HepG2 (cell line): ENCODE measurements around the gene HEXIM1. TPM values are rescaled to one million over a fixed set of nuclear protein-coding genes. Genes with fewer than 3 reads are reported as not detected.

ENCODE experiments used
- HMG20B ChIP-seq: conservative IDR thresholded peaks from 2 replicates; pipeline ENCODE4 v1.6.1; 2016; ENCODE audit warnings: missing genetic modification reagents, missing compliant biosample characterization
- HOMEZ ChIP-seq: IDR thresholded peaks from 2 replicates; pipeline ENCODE4 v1.6.1; 2016; ENCODE audit warnings: low read depth
- IKZF4 ChIP-seq: sonication (generic); formaldehyde crosslinking; IDR thresholded peaks from 2 replicates; pipeline ENCODE4 v1.5.1; 2020; ENCODE audit warnings: borderline replicate concordance, mild to moderate bottlenecking, low read depth, missing genetic modification reagents; ENCODE audit errors: not compliant biosample characterization
- KAT8 ChIP-seq: IDR thresholded peaks from 2 replicates; pipeline ENCODE4 v1.6.1; 2016; ENCODE audit warnings: missing genetic modification reagents, missing compliant biosample characterization
- KLF16 ChIP-seq, 2 experiments: sonication (generic) in 1 of 2; formaldehyde crosslinking in 1 of 2; IDR thresholded peaks; 2 replicates each; pipeline versions ENCODE4 v1.6.1 to v1.8.0; 2016 to 2023; ENCODE audit warnings: missing genetic modification reagents in 2 of 2, missing compliant biosample characterization in 1 of 2
- MED8 ChIP-seq: sonication (generic); formaldehyde crosslinking; IDR thresholded peaks from 2 replicates; pipeline ENCODE4 v1.8.1; 2023; ENCODE audit warnings: mild to moderate bottlenecking, missing genetic modification reagents; ENCODE audit not compliant: insufficient replicate concordance
- NFIC ChIP-seq: IDR thresholded peaks from 2 replicates; pipeline ENCODE4 v1.6.1; 2012; ENCODE audit warnings: mild to moderate bottlenecking, low read length, inconsistent platforms
- PHF20 ChIP-seq: sonication (generic); formaldehyde crosslinking; IDR thresholded peaks from 2 replicates; pipeline ENCODE4 v1.5.0; 2020; ENCODE audit warnings: mild to moderate bottlenecking, missing genetic modification reagents
- PRMT3 ChIP-seq: sonication (generic); formaldehyde crosslinking; IDR thresholded peaks from 2 replicates; pipeline ENCODE4 v1.8.1; 2022; ENCODE audit warnings: low read depth, mild to moderate bottlenecking, moderate library complexity, missing genetic modification reagents, borderline replicate concordance
- RARA ChIP-seq: IDR thresholded peaks from 2 replicates; pipeline ENCODE4 v1.6.1; 2016; ENCODE audit warnings: missing genetic modification reagents, missing compliant biosample characterization
- SNAPC5 ChIP-seq: sonication (generic); formaldehyde crosslinking; IDR thresholded peaks from 2 replicates; pipeline ENCODE4 v1.8.1; 2023; ENCODE audit warnings: mild to moderate bottlenecking, missing genetic modification reagents, borderline replicate concordance
- SOX6 ChIP-seq, 2 experiments: fragments of 450-650 bp in 1 of 2; sonication (generic) in 1 of 2; formaldehyde crosslinking in 1 of 2; IDR thresholded peaks; 2 replicates each; pipeline versions ENCODE4 v1.4.0 to v1.6.1; 2017 to 2020; ENCODE audit warnings: antibody characterized with exemption in 1 of 2, mild to moderate bottlenecking in 1 of 2, missing genetic modification reagents in 1 of 2
- SP5 ChIP-seq: IDR thresholded peaks from 2 replicates; pipeline ENCODE4 v1.6.1; 2016; ENCODE audit warnings: low read depth, borderline replicate concordance
- TP53 ChIP-seq: sonication (generic); formaldehyde crosslinking; conservative IDR thresholded peaks from 2 replicates; pipeline ENCODE4 v1.4.0; 2020; ENCODE audit warnings: missing genetic modification reagents
- ZBTB21 ChIP-seq: sonication (generic); formaldehyde crosslinking; IDR thresholded peaks from 2 replicates; pipeline ENCODE4 v1.4.0; 2020; ENCODE audit warnings: missing genetic modification reagents
- ZC3H13 ChIP-seq: sonication (generic); formaldehyde crosslinking; IDR thresholded peaks from 2 replicates; pipeline ENCODE4 v1.8.1; 2023; ENCODE audit warnings: mild to moderate bottlenecking, missing genetic modification reagents, moderate library complexity
- ZNF121 ChIP-seq: sonication (generic); formaldehyde crosslinking; IDR thresholded peaks from 2 replicates; pipeline ENCODE4 v1.5.0; 2020; ENCODE audit warnings: mild to moderate bottlenecking, missing genetic modification reagents
- ZNF558 ChIP-seq: sonication (generic); formaldehyde crosslinking; IDR thresholded peaks from 2 replicates; pipeline ENCODE4 v1.9.0; 2022; ENCODE audit warnings: mild to moderate bottlenecking, missing genetic modification reagents, borderline replicate concordance
- ZNF572 ChIP-seq: sonication (generic); formaldehyde crosslinking; IDR thresholded peaks from 2 replicates; pipeline ENCODE4 v1.5.1; 2020; ENCODE audit warnings: mild to moderate bottlenecking, missing genetic modification reagents
- ZNF768 ChIP-seq: sonication (generic); formaldehyde crosslinking; IDR thresholded peaks from 2 replicates; pipeline ENCODE4 v1.4.0; 2020; ENCODE audit warnings: missing genetic modification reagents
- ZNF878 ChIP-seq: sonication (generic); formaldehyde crosslinking; IDR thresholded peaks from 2 replicates; pipeline ENCODE4 v1.8.1; 2023; ENCODE audit warnings: mild to moderate bottlenecking, missing genetic modification reagents, moderate library complexity
- polyA plus RNA-seq, 8 experiments: library from polyadenylated mRNA; depleted of rRNA in 3 of 8; stranded (reverse) in 7 of 8; unstranded in 1 of 8; fragments of >200 nt; fragmentation: Illumina TruSeq in 4 of 8; extraction: Trizol in 4 of 8; gene quantifications; 2 replicates each; pipeline versions ENCODE4 v1.2.1 to v1.2.3, GENCODE V29; 2011 to 2016; ENCODE audit warnings: low read depth in 4 of 8, missing spikeins in 1 of 8, mixed read lengths in 1 of 8; ENCODE audit not compliant: insufficient read depth in 1 of 8
- total RNA-seq, 5 experiments: library from RNA; depleted of rRNA; stranded (reverse); fragments of >200 nt; fragmentation: Illumina TruSeq; extraction: Trizol; gene quantifications; 2 replicates each; pipeline ENCODE4 v1.2.3, GENCODE V29; 2016; ENCODE audit warnings: low read depth in 1 of 5
- TF ChIP-seq, protein P1 (sequence below): sonication (generic); formaldehyde crosslinking; IDR thresholded peaks from 2 replicates; pipeline ENCODE4 v1.8.1; 2023; ENCODE audit warnings: mild to moderate bottlenecking, moderate library complexity, missing genetic modification reagents
- TF ChIP-seq, protein P2 (sequence below): sonication (generic); formaldehyde crosslinking; IDR thresholded peaks from 2 replicates; pipeline ENCODE4 v1.4.0; 2020; ENCODE audit warnings: mild to moderate bottlenecking, missing genetic modification reagents, borderline replicate concordance

HEXIM1 gene
- total and polyA plus RNA-seq, 2 of the 13 experiments (the other 11 are each of a cell fraction or from before 2014, with no cell fraction given) = 10.5 to 16.6 TPM

DNA sequence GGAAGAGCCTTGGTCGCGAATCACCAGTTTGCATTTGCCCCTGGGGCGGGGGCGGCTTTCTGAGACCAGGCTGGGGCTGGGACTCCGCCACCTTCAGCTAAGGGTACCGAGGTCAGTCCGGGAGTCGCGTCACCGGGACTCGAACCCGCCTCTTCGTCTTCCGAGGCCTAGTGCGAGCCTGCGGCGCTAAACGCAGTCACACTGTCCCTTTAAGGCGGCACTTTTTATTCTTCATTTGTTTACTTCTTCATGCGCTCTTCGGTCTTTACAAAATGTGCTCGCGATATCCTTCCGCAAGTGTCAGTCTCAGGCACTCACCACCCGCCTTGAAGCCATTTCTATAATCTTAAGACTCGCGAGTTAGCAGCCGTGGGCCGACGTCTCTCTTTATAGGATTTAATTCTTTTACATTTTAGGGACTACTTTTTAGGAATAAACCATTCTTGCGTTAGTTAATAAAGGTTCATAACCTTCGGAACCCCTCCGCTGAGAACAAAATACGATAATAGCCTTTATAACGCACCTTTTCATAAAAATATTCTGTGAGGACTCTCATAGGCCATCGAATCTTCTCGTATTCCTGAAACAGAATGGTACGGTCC is 593 bp upstream of the HEXIM1 start (continued):
- TF ChIP-seq SOX6 (IDR thresholded peaks at IDR 0.05) (no peak), SOX6 (CRISPR knock-in tag; IDR thresholded peaks at IDR 0.05) (no peak), HOMEZ (no peak), PRMT3 (CRISPR knock-in tag) (no peak), ZC3H13 (no peak; the same call in 1 of the 2 replicates), PHF20 (no peak), TP53 (no peak), ZNF572 (CRISPR knock-in tag) (no peak), NFIC (peak; percentile 88), KAT8 (CRISPR knock-in tag) (peak; percentile 76), ZBTB21 (CRISPR knock-in tag) (no peak; the same call in 1 of the 2 replicates), ZNF558 (peak; percentile 81; the same call in 1 of the 2 replicates), ZNF121 (CRISPR knock-in tag) (peak; percentile 53; the same call in 1 of the 2 replicates), KLF16 (CRISPR knock-in tag; IDR thresholded peaks at IDR 0.05) (peak in 1 of 2 experiments; percentile 77; a peak in 2 of 4 replicates), ZNF768 (CRISPR knock-in tag) (no peak), IKZF4 (no peak), MED8 (CRISPR knock-in tag) (no peak), RARA (CRISPR knock-in tag) (no peak), HMG20B (CRISPR knock-in tag) (no peak), ZNF878 (CRISPR knock-in tag) (no peak), SNAPC5 (CRISPR knock-in tag) (no peak), SP5 (CRISPR knock-in tag) (no peak)
- TF ChIP-seq, protein P1, sequence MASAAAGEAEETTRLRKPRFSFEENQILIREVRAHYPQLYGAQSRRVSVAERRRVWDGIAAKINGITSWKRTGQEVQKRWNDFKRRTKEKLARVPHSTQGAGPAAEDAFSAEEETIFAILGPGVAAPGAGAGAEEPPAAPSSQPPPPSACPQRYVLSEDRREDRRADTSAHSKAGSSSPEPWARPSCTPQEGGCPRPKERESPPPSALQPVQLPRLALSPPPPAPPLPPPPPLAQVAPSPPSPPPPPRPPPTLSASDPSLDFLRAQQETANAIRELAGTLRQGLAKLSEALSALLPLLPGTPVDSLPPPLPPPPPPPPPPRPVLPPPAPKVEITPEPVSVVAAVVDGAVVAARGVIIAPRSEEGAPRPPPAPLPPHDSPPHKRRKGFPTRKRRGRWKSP (CRISPR knock-in tag) = no peak; the same call in 1 of the 2 replicates
- TF ChIP-seq, protein P2, sequence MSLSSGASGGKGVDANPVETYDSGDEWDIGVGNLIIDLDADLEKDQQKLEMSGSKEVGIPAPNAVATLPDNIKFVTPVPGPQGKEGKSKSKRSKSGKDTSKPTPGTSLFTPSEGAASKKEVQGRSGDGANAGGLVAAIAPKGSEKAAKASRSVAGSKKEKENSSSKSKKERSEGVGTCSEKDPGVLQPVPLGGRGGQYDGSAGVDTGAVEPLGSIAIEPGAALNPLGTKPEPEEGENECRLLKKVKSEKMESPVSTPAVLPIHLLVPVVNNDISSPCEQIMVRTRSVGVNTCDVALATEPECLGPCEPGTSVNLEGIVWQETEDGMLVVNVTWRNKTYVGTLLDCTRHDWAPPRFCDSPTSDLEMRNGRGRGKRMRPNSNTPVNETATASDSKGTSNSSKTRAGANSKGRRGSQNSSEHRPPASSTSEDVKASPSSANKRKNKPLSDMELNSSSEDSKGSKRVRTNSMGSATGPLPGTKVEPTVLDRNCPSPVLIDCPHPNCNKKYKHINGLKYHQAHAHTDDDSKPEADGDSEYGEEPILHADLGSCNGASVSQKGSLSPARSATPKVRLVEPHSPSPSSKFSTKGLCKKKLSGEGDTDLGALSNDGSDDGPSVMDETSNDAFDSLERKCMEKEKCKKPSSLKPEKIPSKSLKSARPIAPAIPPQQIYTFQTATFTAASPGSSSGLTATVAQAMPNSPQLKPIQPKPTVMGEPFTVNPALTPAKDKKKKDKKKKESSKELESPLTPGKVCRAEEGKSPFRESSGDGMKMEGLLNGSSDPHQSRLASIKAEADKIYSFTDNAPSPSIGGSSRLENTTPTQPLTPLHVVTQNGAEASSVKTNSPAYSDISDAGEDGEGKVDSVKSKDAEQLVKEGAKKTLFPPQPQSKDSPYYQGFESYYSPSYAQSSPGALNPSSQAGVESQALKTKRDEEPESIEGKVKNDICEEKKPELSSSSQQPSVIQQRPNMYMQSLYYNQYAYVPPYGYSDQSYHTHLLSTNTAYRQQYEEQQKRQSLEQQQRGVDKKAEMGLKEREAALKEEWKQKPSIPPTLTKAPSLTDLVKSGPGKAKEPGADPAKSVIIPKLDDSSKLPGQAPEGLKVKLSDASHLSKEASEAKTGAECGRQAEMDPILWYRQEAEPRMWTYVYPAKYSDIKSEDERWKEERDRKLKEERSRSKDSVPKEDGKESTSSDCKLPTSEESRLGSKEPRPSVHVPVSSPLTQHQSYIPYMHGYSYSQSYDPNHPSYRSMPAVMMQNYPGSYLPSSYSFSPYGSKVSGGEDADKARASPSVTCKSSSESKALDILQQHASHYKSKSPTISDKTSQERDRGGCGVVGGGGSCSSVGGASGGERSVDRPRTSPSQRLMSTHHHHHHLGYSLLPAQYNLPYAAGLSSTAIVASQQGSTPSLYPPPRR (CRISPR knock-in tag) = peak; percentile 25; the same call in 1 of the 2 replicates
